SH-SY5Y (cell line): Measurements from ENCODE around the gene NMRK1.

Experiments
- GATA2 ChIP-seq: IDR thresholded peaks from 2 replicates; pipeline ENCODE4 v1.6.1; 2011; ENCODE audit warnings: mild to moderate bottlenecking, low read depth, low read length
- GATA3 ChIP-seq: IDR thresholded peaks from 2 replicates; pipeline ENCODE4 v1.6.1; 2011; ENCODE audit warnings: low read depth, mild to moderate bottlenecking, low read length, moderate library complexity

DNA sequence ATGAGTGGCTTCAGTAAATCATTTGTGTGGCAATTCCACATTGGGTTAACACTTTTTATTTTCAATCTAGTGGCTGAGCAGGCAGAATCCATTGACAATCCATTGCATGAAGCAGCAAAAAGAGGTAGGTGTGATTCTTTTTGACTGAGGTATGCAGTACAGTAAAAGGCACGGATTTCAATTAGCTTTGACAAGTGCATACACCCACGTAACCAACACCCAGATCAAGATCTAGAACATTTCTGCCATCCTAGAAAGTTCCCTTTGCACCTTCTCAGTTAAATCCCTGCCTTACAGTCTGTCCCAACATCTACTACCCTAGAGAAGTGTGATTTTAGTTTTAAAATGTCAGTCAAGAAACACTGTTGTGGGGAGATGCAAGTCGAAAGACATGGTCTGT is 43.7 kb upstream of the NMRK1 start:
- TF ChIP-seq GATA3 (no peak), GATA2 (no peak)
